HepG2 (cell line): ENCODE data around the gene TOP2B. TPM values are rescaled to one million over a fixed set of nuclear protein-coding genes. Genes with fewer than 3 reads are reported as not detected.

ENCODE experiments used
- ATF7 ChIP-seq, 2 experiments: fragments of 450-650 bp in 1 of 2; sonication (generic) in 1 of 2; formaldehyde crosslinking in 1 of 2; IDR thresholded peaks; 2 replicates each; pipeline versions ENCODE4 v1.4.0 to v1.6.1; 2016 to 2020; ENCODE audit warnings: antibody characterized with exemption in 1 of 2, mild to moderate bottlenecking in 1 of 2, missing genetic modification reagents in 1 of 2
- CBX5 ChIP-seq: sonication (generic); formaldehyde crosslinking; IDR thresholded peaks from 2 replicates; pipeline ENCODE4 v1.4.0; 2020; ENCODE audit warnings: missing genetic modification reagents, borderline replicate concordance
- RAD51 ChIP-seq: fragments of 450-650 bp; IDR thresholded peaks from 2 replicates; pipeline ENCODE4 v1.6.1; 2016; ENCODE audit warnings: borderline replicate concordance
- RARG ChIP-seq: sonication (generic); formaldehyde crosslinking; IDR thresholded peaks from 2 replicates; pipeline ENCODE4 v1.4.0; 2020; ENCODE audit warnings: low read depth, mild to moderate bottlenecking, missing genetic modification reagents
- SP4 ChIP-seq: sonication (generic); formaldehyde crosslinking; IDR thresholded peaks from 2 replicates; pipeline ENCODE4 v1.8.1; 2023; ENCODE audit warnings: mild to moderate bottlenecking, missing genetic modification reagents
- ZBTB4 ChIP-seq: sonication (generic); formaldehyde crosslinking; IDR thresholded peaks from 2 replicates; pipeline ENCODE4 v1.4.0; 2020; ENCODE audit warnings: missing genetic modification reagents, mild to moderate bottlenecking, borderline replicate concordance
- ZNF143 ChIP-seq: sonication (generic); formaldehyde crosslinking; IDR thresholded peaks from 2 replicates; pipeline ENCODE4 v1.4.0; 2020; ENCODE audit warnings: missing genetic modification reagents
- ZNF205 ChIP-seq: IDR thresholded peaks from 2 replicates; pipeline ENCODE4 v1.6.1; 2018; ENCODE audit warnings: missing biosample characterization, missing genetic modification reagents
- ZNF280D ChIP-seq: sonication (generic); formaldehyde crosslinking; IDR thresholded peaks from 2 replicates; pipeline ENCODE4 v1.5.1; 2020; ENCODE audit warnings: mild to moderate bottlenecking, missing genetic modification reagents
- ZNF331 ChIP-seq: sonication (generic); formaldehyde crosslinking; IDR thresholded peaks from 2 replicates; pipeline ENCODE4 v1.4.0; 2020; ENCODE audit warnings: missing genetic modification reagents
- ZNF335 ChIP-seq: sonication (generic); formaldehyde crosslinking; IDR thresholded peaks from 2 replicates; pipeline ENCODE4 v1.4.0; 2020; ENCODE audit warnings: missing genetic modification reagents
- ZNF33A ChIP-seq: sonication (generic); formaldehyde crosslinking; IDR thresholded peaks from 2 replicates; pipeline ENCODE4 v1.5.1; 2020; ENCODE audit warnings: missing genetic modification reagents, mild to moderate bottlenecking, moderate library complexity, borderline replicate concordance
- ZNF431 ChIP-seq: sonication (generic); formaldehyde crosslinking; IDR thresholded peaks from 2 replicates; pipeline ENCODE4 v1.9.0; 2022; ENCODE audit warnings: missing genetic modification reagents, low read depth, mild to moderate bottlenecking, borderline replicate concordance
- ZNF484 ChIP-seq: sonication (generic); formaldehyde crosslinking; IDR thresholded peaks from 2 replicates; pipeline ENCODE4 v1.5.1; 2020; ENCODE audit warnings: mild to moderate bottlenecking, low read depth, missing genetic modification reagents, borderline replicate concordance
- ZNF660 ChIP-seq: sonication (generic); formaldehyde crosslinking; IDR thresholded peaks from 2 replicates; pipeline ENCODE4 v1.5.1; 2020; ENCODE audit warnings: mild to moderate bottlenecking, low read depth, missing genetic modification reagents, borderline replicate concordance
- ZNF841 ChIP-seq: sonication (generic); formaldehyde crosslinking; IDR thresholded peaks from 2 replicates; pipeline ENCODE4 v1.8.1; 2023; ENCODE audit warnings: missing genetic modification reagents, borderline replicate concordance
- ZSCAN12 ChIP-seq: sonication (generic); formaldehyde crosslinking; IDR thresholded peaks from 2 replicates; pipeline ENCODE4 v1.9.0; 2021; ENCODE audit warnings: mild to moderate bottlenecking, missing genetic modification reagents
- polyA plus RNA-seq, 8 experiments: library from polyadenylated mRNA; depleted of rRNA in 3 of 8; stranded (reverse) in 7 of 8; unstranded in 1 of 8; fragments of >200 nt; fragmentation: Illumina TruSeq in 4 of 8; extraction: Trizol in 4 of 8; gene quantifications; 2 replicates each; pipeline versions ENCODE4 v1.2.1 to v1.2.3, GENCODE V29; 2011 to 2016; ENCODE audit warnings: low read depth in 4 of 8, missing spikeins in 1 of 8, mixed read lengths in 1 of 8; ENCODE audit not compliant: insufficient read depth in 1 of 8
- total RNA-seq, 5 experiments: library from RNA; depleted of rRNA; stranded (reverse); fragments of >200 nt; fragmentation: Illumina TruSeq; extraction: Trizol; gene quantifications; 2 replicates each; pipeline ENCODE4 v1.2.3, GENCODE V29; 2016; ENCODE audit warnings: low read depth in 1 of 5
- TF ChIP-seq, protein P1 (sequence below): sonication (generic); formaldehyde crosslinking; IDR thresholded peaks from 2 replicates; pipeline ENCODE4 v1.4.0; 2020; ENCODE audit warnings: missing genetic modification reagents
- TF ChIP-seq, protein P2 (sequence below): IDR thresholded peaks from 2 replicates; pipeline ENCODE4 v1.6.1; 2016; ENCODE audit warnings: low read depth
- TF ChIP-seq, protein P3 (sequence below): sonication (generic); formaldehyde crosslinking; IDR thresholded peaks from 2 replicates; pipeline ENCODE4 v1.5.1; 2020; ENCODE audit warnings: missing genetic modification reagents, mild to moderate bottlenecking, borderline replicate concordance

Gene TOP2B
- total and polyA plus RNA-seq, 2 of the 13 experiments (the other 11 are each of a cell fraction or from before 2014, with no cell fraction given): 27.6 to 88.1 TPM

GRCh38 chr3:25663347-25663868, 1.3 kb downstream of the TOP2B start (continued):
- TF ChIP-seq ATF7 (IDR thresholded peaks at IDR 0.05) (no peak), ATF7 (CRISPR knock-in tag; IDR thresholded peaks at IDR 0.05) (no peak), RAD51 (no peak), ZNF280D (no peak), ZBTB4 (CRISPR knock-in tag) (no peak), ZNF841 (CRISPR knock-in tag) (no peak), CBX5 (CRISPR knock-in tag) (no peak), ZSCAN12 (no peak), ZNF335 (CRISPR knock-in tag) (no peak), ZNF660 (no peak), ZNF205 (CRISPR knock-in tag) (0 out of 2 replicates have a peak, but pooled peaks have one; percentile 27), ZNF143 (no peak), ZNF431 (CRISPR knock-in tag) (no peak), ZNF331 (CRISPR knock-in tag) (0 out of 2 replicates have a peak, but pooled peaks have one; percentile 28), SP4 (CRISPR knock-in tag) (no peak), RARG (CRISPR knock-in tag) (no peak), ZNF33A (CRISPR knock-in tag) (no peak), ZNF484 (no peak)
- TF ChIP-seq, protein P1, sequence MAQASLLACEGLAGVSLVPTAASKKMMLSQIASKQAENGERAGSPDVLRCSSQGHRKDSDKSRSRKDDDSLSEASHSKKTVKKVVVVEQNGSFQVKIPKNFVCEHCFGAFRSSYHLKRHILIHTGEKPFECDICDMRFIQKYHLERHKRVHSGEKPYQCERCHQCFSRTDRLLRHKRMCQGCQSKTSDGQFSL (CRISPR knock-in tag): no peak
- TF ChIP-seq, protein P2, sequence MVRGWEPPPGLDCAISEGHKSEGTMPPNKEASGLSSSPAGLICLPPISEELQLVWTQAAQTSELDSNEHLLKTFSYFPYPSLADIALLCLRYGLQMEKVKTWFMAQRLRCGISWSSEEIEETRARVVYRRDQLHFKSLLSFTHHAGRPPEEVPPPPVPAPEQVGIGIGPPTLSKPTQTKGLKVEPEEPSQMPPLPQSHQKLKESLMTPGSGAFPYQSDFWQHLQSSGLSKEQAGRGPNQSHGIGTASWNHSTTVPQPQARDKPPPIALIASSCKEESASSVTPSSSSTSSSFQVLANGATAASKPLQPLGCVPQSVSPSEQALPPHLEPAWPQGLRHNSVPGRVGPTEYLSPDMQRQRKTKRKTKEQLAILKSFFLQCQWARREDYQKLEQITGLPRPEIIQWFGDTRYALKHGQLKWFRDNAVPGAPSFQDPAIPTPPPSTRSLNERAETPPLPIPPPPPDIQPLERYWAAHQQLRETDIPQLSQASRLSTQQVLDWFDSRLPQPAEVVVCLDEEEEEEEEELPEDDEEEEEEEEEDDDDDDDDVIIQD (CRISPR knock-in tag): no peak
- TF ChIP-seq, protein P3, sequence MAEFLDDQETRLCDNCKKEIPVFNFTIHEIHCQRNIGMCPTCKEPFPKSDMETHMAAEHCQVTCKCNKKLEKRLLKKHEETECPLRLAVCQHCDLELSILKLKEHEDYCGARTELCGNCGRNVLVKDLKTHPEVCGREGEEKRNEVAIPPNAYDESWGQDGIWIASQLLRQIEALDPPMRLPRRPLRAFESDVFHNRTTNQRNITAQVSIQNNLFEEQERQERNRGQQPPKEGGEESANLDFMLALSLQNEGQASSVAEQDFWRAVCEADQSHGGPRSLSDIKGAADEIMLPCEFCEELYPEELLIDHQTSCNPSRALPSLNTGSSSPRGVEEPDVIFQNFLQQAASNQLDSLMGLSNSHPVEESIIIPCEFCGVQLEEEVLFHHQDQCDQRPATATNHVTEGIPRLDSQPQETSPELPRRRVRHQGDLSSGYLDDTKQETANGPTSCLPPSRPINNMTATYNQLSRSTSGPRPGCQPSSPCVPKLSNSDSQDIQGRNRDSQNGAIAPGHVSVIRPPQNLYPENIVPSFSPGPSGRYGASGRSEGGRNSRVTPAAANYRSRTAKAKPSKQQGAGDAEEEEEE (CRISPR knock-in tag): no peak
